ENCODE results near the gene CMTM7.

DNA sequence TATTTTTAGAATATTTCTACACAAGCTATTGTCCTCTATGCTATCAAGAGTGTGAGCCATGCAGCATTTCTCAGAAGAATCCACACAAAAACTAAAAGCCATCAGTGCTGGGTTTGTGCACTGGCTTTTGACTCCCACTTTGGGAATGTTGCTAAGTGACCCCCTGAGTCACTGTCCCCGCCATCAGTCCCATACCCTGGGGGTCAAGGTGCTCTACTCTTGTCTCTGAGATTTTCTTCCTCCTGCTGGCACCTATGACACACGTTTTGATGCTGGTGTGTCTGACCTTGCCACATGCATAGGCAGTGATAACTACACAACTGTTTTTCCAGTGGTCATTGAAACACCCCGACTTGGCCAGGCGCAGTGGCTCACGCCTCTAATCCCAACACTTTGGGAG lies 19.8 kb downstream of the CMTM7 start:
- TF ChIP-seq, protein P1, sequence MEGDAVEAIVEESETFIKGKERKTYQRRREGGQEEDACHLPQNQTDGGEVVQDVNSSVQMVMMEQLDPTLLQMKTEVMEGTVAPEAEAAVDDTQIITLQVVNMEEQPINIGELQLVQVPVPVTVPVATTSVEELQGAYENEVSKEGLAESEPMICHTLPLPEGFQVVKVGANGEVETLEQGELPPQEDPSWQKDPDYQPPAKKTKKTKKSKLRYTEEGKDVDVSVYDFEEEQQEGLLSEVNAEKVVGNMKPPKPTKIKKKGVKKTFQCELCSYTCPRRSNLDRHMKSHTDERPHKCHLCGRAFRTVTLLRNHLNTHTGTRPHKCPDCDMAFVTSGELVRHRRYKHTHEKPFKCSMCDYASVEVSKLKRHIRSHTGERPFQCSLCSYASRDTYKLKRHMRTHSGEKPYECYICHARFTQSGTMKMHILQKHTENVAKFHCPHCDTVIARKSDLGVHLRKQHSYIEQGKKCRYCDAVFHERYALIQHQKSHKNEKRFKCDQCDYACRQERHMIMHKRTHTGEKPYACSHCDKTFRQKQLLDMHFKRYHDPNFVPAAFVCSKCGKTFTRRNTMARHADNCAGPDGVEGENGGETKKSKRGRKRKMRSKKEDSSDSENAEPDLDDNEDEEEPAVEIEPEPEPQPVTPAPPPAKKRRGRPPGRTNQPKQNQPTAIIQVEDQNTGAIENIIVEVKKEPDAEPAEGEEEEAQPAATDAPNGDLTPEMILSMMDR (IDR thresholded peaks at IDR 0.05 in 2 of 3, conservative IDR thresholded peaks at IDR 0.05 in 1 of 3; ENCODE audit: borderline replicate concordance in 1 of 3, insufficient read depth in 1 of 3, low read depth in 2 of 3, low read length in 2 of 3), result no peak
- TF ChIP-seq SIN3A (IDR thresholded peaks at IDR 0.05; ENCODE audit: low read depth) (no peak), SP1 (IDR thresholded peaks at IDR 0.05; ENCODE audit: low read depth) (no peak), POLR2A (IDR thresholded peaks at IDR 0.05; ENCODE audit: borderline replicate concordance, extremely low read depth, insufficient read depth, insufficient read length) (no peak), POLR2AphosphoS5 (IDR thresholded peaks at IDR 0.05; ENCODE audit: low read depth, low read length) (no peak)
- TF ChIP-seq, protein P2, sequence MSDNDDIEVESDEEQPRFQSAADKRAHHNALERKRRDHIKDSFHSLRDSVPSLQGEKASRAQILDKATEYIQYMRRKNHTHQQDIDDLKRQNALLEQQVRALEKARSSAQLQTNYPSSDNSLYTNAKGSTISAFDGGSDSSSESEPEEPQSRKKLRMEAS (IDR thresholded peaks at IDR 0.05), result no peak
- TF ChIP-seq, protein P3, sequence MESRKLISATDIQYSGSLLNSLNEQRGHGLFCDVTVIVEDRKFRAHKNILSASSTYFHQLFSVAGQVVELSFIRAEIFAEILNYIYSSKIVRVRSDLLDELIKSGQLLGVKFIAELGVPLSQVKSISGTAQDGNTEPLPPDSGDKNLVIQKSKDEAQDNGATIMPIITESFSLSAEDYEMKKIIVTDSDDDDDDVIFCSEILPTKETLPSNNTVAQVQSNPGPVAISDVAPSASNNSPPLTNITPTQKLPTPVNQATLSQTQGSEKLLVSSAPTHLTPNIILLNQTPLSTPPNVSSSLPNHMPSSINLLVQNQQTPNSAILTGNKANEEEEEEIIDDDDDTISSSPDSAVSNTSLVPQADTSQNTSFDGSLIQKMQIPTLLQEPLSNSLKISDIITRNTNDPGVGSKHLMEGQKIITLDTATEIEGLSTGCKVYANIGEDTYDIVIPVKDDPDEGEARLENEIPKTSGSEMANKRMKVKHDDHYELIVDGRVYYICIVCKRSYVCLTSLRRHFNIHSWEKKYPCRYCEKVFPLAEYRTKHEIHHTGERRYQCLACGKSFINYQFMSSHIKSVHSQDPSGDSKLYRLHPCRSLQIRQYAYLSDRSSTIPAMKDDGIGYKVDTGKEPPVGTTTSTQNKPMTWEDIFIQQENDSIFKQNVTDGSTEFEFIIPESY (IDR thresholded peaks at IDR 0.05; ENCODE audit: extremely low read depth, insufficient replicate concordance, low read length), result no peak
- TF ChIP-seq, protein P4, sequence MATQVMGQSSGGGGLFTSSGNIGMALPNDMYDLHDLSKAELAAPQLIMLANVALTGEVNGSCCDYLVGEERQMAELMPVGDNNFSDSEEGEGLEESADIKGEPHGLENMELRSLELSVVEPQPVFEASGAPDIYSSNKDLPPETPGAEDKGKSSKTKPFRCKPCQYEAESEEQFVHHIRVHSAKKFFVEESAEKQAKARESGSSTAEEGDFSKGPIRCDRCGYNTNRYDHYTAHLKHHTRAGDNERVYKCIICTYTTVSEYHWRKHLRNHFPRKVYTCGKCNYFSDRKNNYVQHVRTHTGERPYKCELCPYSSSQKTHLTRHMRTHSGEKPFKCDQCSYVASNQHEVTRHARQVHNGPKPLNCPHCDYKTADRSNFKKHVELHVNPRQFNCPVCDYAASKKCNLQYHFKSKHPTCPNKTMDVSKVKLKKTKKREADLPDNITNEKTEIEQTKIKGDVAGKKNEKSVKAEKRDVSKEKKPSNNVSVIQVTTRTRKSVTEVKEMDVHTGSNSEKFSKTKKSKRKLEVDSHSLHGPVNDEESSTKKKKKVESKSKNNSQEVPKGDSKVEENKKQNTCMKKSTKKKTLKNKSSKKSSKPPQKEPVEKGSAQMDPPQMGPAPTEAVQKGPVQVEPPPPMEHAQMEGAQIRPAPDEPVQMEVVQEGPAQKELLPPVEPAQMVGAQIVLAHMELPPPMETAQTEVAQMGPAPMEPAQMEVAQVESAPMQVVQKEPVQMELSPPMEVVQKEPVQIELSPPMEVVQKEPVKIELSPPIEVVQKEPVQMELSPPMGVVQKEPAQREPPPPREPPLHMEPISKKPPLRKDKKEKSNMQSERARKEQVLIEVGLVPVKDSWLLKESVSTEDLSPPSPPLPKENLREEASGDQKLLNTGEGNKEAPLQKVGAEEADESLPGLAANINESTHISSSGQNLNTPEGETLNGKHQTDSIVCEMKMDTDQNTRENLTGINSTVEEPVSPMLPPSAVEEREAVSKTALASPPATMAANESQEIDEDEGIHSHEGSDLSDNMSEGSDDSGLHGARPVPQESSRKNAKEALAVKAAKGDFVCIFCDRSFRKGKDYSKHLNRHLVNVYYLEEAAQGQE (IDR thresholded peaks at IDR 0.05; ENCODE audit: low read depth), result no peak

Measured in HCT116 (cell line).